GM21576 (cell line): ENCODE results near the gene JMJD8.

ENCODE experiments used
- ATAC-seq: cut with Tn5 transposase; IDR thresholded peaks from one replicate; pipeline ENCODE4 v1.9.1; 2021; ENCODE audit warnings: mild to moderate bottlenecking, moderate library complexity; ENCODE audit not compliant: unreplicated experiment

Gene JMJD8

DNA sequence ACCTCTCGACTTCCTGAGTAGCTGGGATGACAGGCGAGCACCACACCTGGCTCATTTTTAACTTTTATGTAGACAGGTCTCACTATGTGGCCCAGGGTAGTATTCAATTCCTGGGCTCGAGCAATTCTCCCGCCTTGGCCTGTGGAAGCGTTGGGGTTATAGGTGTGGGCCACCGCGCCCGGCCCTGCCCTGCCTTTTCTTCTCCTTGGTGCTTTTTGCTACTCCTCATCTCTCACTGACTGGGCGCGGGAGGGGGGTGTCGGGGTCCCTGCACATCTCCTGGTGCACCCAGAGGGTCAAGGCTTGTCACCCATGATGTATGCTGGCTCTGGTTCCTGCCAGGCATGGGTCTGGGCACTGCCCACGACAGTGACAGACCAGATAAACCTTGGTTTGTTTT is 39.6 kb downstream of the JMJD8 start:
- ATAC-seq = no peak

DNA sequence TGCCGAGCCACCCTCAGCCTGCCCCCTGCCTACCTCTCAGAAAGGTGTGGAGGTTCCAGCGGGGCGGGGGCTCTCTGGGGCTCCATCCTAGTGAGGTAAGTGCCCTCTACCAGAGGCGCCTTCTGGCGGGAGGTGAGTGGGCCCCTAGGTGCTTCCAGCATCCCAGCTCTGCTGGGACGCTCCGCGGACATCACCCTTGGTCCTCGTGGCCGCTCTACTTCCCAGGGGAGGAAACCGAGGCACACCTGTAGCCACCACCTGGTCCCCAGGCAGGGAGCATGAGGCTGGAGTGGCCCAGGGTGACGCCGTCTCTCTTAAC is 41.1 kb downstream of the JMJD8 start:
- ATAC-seq = no peak

DNA sequence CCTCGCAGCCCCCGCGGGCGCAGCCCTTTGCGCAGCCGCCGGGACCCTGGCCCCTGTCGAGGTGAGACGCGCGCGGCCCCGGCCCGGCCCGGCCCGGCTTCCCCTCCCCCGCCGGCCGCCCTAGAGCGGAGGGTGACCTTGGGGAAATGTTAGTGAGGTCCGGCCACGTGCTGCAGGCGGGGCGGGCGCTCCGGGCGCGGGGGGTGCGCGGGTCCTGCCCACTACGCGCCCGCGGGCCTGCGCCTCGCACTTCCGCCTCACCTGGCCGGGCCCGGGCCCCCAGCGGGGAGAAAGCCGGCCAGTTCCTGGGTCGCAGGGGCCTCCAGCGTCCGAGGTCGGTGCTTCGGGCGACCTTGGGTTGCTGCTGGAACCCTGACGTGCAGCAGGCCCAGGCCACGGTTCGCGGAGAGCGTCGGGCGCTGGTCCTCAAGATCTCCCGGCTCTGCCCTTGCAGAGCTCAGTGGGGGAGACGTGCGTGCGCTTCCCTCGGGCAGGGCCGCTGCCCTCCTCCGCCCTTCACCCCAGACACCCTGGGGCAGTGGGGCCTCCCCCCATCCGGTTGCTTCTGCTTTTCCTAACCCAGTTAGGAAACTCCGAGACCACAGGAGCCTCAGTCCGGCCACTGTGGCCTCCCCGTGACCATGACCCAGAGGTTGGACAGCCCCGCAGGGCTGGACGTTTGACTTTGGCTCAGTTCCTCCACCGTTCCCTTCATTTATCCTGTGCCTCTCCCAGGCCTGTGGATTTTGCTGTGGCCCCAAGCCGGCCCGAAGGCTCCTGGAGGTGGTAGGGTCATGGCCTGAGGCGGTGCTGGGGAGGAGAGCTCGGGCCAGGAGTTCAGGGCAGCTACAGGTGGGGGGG is 41.7 kb downstream of the JMJD8 start:
- peak; percentile 32 for ATAC-seq

DNA sequence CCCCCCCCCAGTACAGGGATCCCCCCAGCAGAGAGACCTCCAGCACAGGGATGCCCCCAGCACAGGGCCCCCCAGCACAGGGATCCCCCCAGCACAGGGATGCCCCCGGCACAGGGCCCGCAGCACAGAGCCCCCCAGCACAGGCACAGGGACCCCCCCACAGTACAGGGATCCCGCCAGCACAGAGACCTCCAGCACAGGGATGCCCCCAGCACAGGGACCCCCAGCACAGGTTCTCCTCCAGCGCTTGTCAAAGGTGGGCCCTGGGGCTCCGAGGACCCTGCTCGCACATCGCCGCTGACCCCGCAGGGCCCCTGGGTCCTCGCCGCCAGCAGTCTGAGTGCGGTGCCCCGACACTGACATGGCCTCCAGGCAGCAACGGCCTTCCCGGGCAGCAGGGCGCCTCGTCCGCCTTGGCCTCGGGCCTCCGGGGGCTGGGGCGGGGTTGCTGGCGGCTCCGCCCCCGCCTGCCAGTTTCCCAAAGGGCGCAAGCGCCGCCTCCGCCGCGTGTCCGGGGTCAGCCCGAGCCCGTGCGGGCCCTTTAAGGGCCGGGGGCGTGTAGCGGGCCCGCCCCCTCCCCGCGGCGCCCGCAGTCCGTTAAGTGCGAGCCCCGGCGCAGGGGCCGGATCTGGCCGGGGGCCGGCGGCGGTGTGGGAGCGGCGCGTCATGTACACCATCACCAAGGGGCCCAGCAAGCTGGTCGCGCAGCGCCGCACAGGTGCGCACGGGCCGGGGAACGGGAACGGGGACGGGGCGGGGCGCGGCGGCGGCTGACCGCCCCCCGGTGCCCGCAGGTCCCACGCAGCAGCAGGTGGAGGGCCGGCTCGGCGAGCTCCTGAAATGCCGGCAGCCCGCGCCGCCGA is 42.6 kb downstream of the JMJD8 start, which contains the start of gene MCRIP2:
TSS of gene MCRIP2 (plus strand) at position 503 of the 863 bp plus-strand sequence. CDS start at position 667, 164 bp downstream.
- peak; percentile 42 for ATAC-seq

DNA sequence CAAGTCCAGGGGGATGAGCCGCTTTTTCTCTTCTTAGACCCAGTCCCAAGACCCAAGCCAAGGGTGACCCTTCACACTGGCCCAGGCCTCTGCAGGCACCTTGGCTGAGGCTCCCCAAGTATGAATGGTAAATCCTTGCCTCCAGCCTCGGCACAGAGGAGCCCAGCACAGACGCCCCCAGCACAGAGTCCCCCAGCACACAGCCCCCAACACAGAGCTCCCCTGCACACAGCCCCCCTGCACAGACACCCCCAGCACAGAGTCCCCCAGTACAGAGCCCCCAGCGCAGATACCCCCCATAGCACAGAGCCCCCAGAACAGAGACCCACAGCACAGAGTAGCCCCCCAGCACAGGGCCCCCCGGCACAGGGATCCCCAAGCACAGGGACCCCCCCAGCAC is 43.5 kb downstream of the JMJD8 start:
- ATAC-seq = no peak

DNA sequence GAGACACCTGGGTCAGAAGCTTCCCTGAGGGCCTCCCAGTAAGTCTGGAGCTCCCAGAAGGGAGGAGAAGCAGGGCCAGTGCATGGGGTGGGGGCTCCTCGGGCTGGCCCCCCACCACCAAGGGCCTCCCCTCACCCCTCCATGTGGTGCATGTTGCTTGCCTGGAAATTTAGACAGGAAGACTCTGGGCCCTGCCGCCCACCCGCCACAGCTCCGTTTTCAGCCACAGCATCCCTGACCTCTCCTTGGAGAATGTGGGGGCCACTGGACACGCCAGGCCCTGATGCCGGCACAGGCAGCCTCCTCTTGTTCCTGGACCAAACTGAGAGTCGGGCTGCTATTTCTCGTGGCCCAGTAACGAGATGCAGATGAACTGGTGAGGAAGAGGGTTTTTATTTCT is 45.3 kb downstream of the JMJD8 start:
- no peak for ATAC-seq

DNA sequence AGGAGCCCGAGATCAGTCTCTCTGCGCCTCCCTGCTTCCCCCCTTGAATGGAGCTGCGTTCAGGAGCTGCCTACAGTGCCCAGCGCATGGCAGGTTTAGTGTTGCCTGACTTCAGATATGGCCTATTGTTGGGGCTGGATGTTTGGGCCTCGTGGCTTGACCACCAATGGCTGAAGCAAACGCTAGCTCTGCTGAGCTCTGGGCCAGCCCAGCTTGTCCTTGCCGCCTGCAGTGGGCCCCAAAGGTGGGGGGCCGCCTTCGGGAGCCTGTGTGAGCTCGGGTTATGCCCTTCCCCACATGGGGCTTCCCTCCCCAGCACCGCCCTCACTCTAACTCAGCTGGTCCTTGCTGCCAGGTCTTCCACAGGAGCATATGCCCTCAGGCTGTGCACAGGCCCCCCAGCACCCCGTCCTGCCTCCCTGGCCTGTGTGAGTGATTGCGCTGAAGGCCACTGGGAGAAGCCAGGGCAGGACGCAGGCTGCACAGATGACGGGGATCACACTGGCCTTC is 46.0 kb downstream of the JMJD8 start:
- no peak for ATAC-seq

DNA sequence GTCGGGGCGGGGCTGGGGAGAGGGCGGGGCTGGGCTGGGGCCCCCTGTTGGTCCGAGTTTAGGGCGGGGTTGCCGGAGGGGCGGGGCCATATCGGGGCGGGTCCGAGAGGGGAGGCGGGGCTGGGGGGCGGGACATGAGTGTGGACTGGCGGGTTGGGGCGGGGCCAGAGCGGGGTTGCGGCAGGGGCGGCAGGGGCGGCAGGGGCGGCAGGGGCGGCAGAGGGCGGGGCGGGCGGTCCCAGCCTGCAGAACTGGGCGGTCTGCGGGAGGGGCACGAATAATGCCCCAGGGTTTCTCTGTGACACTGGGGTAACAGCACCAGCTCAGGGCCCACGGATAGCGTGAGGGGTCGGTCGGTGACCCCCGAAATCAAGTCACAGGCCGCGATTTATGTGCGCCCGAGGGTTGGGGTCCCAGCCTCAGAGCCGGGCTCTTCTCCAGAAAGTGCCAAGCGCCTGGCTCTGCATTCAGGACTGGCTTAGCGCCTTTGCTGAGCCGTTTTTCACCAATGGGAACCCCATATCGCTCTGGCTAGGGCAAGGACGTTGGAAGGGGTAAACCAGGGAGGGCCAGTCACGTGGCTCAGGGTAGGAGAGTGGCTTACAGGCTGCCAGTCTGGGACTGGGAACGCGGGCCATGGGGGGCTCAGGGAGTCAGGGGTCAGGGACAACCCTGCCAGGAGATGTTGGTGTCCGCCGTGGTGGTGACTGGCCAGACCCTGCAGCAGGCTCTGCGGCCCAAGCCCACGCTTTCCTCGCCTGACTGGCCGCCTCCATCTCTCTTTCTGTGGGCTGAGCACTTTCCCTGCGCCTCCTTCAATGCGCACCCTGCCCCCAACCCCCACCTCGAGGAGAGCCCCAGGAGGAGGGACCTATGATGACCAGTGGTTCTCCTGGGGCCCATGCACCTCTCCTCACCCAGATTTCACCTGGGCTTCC is 46.8 kb downstream of the JMJD8 start:
- ATAC-seq = no peak

DNA sequence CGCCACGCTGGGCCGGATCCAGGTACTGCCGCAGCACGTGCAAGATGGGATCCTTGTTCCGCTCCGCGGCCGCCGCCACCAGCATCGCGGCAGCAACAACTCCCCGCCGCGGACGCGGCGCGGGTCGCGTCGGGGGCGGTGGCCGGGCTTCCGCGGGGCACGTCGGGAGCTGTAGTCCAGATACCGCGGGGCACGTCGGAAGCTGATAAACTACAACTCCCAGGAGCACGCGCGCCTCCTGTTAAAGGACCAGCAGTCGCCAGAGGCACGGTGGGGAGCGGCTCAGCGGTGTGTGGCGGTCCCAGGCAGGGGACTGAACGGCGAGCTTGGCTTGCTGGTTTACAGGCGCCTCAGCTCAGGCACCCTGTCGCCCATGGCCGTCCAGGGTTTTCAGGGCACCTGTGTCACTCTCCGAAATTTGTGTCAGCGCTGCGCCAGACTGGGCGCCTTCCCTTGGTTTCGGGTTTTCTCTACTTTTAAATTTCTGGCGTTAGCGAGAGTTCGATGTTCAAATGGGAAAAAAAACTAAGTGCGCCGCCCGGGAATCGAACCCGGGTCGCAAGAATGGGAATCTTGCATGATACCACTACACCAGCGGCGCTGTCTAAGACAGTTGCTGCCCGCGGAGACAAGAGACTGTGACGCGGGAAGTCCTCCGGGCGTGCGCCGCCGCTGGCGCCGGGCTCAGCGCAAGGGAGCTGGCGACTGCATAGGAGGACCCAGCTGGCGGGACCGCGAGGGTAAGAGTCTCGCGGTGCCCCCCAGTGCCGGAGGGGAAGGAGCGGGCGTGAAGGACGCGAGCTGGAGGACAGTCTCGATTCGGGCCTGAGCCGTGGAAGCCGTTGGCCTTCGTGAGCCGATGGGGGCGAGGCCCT is 47.7 kb downstream of the JMJD8 start, which contains the start of gene METTL26:
TSS of gene METTL26 (minus strand) at position 100 of the 875 bp plus-strand sequence. CDS start at position 85, 15 bp downstream.
- peak; percentile 63 for ATAC-seq

DNA sequence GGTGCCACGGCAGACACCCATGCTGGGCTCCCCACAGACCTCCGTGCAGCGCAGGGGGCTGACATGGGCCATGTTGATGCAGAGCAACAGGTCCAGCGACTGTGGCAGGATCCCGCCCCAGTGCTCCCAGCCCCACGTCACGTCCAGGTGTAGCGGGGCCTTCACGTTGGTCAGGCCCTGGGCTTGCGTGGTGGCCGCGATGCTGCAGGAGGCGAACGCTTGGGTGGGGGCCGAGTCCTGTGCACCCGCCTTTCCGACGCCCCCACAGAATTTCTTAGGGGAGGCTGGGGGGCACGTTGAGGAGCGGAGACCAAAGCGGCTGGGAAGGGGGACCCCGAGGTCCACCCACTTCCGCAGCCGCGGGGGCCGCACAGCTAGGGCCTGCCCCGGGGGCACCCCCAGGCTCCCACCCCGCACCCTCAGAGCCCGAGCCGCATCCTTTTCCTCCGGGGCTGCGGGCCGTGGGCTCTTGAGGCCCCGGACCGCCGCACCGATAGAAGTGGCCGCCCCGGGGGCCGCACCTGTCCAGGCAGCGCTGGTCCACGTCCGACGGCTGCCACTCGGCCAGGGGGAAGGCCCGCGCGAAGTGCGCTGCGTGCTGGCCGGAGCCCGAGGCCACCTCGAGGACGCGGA is 48.4 kb downstream of the JMJD8 start:
- peak; percentile 11 for ATAC-seq

DNA sequence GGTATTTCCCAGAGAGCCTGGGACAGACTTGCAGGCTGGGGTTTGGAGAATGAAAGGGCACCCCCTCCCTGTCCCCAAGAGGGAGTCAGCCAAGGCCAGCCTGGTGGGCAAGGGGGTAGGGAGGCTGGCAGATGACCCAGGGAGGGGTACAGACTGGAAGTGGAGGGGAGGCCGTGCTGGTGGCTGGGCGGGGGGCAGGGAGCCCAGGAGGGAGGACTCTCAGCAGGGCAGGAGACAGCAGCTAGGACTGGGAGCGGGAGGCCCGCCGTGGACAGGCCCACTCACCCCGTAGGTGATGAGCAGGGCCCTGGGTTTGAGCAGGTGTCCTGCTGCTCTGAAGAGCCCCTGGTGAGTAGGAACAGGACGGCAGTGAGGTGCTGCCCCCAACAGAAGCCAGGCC is 49.1 kb downstream of the JMJD8 start:
- no peak for ATAC-seq

DNA sequence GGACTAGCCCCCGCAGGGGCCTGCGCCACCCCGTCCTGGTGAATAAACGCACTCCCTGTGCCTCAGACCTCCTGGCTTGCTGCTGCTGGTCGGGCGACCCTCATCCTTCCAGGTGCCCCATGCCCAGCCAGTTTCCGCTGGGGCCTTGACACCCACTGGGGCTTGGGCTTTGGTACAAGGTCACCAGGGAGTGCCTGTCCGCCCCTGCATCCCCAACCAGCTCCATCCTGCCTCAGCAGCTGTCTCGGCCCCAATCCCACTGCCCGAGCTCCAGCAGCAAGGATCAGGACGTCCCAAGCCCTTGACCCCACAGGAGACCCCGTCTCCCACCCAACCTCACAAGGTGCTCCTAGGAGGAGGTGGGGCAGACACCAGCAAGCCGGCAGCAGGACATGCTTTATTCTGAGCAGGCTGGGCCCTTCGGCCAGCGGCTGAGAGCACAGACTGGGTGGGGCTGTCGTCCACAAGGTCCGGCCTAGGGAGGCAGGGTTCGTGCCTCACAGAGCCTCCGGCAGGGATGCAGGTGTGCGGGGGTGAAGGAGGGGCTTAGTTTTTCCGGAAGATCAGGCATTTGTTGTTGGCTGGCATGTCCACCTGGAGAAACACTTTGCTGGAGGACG is 50.0 kb downstream of the JMJD8 start:
- no peak for ATAC-seq

DNA sequence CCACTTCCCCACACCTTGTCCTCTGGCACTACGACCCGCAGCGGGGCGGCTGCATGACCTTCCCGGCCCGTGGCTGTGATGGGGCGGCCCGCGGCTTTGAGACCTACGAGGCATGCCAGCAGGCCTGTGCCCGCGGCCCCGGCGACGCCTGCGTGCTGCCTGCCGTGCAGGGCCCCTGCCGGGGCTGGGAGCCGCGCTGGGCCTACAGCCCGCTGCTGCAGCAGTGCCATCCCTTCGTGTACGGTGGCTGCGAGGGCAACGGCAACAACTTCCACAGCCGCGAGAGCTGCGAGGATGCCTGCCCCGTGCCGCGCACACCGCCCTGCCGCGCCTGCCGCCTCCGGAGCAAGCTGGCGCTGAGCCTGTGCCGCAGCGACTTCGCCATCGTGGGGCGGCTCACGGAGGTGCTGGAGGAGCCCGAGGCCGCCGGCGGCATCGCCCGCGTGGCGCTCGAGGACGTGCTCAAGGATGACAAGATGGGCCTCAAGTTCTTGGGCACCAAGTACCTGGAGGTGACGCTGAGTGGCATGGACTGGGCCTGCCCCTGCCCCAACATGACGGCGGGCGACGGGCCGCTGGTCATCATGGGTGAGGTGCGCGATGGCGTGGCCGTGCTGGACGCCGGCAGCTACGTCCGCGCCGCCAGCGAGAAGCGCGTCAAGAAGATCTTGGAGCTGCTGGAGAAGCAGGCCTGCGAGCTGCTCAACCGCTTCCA is 50.6 kb downstream of the JMJD8 start:
- no peak for ATAC-seq

DNA sequence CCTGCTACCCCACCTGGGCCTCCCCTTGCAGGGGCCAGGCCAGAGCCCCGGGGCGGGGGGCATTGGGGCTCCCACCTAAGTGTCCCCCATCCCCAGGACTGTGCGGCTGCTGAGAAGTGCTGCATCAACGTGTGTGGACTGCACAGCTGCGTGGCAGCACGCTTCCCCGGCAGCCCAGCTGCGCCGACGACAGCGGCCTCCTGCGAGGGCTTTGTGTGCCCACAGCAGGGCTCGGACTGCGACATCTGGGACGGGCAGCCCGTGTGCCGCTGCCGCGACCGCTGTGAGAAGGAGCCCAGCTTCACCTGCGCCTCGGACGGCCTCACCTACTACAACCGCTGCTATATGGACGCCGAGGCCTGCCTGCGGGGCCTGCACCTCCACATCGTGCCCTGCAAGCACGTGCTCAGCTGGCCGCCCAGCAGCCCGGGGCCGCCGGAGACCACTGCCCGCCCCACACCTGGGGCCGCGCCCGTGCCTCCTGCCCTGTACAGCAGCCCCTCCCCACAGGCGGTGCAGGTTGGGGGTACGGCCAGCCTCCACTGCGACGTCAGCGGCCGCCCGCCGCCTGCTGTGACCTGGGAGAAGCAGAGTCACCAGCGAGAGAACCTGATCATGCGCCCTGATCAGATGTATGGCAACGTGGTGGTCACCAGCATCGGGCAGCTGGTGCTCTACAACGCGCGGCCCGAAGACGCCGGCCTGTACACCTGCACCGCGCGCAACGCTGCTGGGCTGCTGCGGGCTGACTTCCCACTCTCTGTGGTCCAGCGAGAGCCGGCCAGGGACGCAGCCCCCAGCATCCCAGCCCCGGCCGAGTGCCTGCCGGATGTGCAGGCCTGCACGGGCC is 51.4 kb downstream of the JMJD8 start:
- no peak for ATAC-seq

DNA sequence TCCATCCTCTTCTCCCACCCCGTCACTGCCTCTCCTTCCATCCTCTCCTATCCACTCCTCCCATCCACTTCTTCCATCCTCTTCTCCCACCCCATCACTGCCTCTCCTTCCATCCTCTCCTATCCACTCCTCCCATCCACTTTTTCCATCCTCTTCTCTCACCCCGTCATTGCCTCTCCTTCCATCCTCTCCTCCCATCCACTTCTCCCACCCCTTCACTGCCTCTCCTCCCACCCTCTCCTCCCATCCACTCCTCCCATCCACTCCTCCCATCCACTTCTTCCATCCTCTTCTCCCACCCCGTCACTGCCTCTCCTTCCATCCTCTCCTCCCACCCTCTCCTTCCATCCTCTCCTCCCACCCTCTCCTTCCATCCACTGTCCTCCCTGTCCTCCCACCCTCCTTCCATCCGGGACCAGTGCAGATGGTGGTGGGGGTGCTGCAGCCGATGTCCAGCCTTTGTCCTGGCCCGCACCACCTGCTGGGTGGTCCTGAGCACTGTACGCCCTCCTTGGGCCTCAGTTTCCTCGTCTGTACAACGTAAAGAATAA is 52.3 kb downstream of the JMJD8 start:
- ATAC-seq = no peak
